GM21515 (cell line): ENCODE results near the gene NRM.
A peak's percentile ranks its signal among the peaks of the same experiment; 100 is the strongest.

ENCODE experiments used
- ATAC-seq: cut with Tn5 transposase; IDR thresholded peaks from one replicate; pipeline ENCODE4 v1.9.1; 2021; ENCODE audit not compliant: unreplicated experiment

NRM gene

GRCh38 chr6:30689022-30689865 is 1.5 kb downstream of the NRM start:
- ATAC-seq: no peak

DNA sequence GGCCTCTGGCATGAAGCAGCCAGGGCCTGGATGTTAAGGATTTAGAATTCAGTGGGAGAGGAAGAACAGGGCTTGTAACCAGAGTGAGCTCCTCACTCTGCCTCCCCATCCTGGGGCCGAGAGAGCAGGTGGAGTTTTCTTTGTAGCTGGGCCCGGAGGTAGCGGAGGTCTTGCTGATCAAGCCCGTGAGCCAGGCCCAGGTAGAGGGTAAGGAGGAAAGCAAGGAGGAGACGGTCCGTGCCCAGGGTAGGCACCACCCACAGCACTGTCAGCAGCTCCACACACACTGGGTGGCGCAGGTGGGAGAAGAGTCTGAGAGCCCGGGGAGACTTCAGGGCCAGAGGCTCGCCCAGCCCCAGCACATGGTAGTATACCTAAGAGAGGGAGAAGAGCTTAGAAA is 2.2 kb downstream of the NRM start:
- ATAC-seq: no peak

GRCh38 chr6:30687659-30688431 is 2.9 kb downstream of the NRM start:
- ATAC-seq: no peak

DNA sequence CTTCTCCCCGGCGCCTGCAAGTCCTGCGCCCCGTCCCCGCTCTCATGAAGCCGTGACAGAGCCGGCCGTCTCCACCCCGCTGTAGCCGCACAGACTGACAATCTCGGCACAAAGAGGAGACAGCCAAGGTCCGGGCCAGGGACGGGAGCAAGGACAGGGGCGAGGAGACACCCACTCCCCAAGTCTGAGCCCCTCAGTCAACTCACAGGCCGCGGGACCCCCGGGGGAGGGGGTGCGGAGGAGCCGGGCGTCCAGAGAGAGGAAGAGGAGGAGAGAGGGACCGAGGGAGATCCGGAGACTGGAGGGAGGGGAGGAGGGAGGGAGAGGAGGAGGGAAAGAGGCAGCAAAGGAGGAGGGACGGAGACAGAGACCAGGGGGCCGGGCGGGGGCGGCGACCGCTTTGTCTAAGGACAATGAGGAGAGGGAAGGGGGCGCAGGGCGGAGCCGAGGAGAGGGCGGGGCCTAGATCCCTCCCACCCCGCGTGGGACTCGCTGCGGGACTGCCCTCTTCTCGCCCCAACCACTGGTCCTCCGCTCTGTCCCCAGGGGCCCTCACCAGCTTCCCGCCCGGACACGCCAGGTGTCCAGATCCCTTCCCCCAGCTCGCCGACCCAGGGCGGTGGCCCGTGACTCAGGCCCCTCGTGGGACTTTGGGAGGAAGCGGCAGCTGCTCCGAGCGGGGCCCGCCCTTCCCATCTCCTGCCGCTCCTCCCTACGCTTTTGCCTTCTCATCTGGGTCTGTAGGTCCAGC is 3.7 kb downstream of the NRM start:
- peak; percentile 35 for ATAC-seq

DNA sequence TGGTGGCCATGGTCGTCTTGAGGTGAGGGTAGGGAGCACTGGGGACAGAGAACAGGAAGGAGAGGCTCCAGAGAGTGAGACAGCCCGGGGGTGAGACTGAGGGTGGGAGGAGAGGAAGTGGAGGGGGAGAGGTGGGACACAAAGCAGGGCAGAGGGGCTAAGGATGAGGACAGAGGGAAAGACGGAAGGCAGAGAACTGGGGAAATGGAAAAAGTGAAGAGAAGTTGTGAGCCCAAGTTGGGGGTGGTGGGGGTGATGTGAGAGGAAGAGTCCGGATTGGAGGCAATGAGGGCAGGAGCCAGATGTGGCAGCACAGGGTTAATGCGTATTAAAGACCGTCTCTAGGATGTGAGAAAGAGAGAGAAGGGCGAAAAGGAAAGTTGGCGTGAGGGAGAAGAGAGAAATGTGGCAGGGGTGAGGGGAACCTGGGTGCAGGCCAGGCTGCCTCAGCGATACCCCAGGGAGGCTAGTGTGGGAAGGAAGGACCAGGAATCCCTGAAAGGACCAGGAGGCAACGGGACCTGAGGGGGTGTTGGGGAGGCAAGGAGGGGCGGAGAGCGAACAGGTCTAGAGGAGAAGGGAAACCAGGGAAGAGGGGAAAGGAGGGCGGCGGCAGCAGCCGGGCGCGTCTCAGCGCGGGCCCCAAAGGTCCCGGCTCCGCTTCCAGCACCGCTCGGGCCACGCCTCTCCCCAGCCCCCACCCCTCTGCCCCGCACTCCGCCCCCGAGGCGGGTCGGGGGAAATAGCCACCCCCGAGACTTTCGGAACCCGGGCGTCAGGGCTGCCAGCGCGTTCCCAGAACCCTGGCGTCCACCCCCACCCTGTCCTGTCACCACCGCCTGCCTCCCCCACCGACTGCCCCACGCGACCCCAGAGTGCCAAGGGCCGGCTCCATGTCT is 4.5 kb downstream of the NRM start, which contains the start of gene PPP1R18:
TSS of gene PPP1R18 (minus strand) at position 637 of the 899 bp plus-strand sequence. CDS start at position 10, 627 bp downstream.
- no peak for ATAC-seq

- ATAC-seq: no peak
These were observed 5.4 kb downstream of the NRM start for GRCh38 chr6:30685157-30686008.

DNA sequence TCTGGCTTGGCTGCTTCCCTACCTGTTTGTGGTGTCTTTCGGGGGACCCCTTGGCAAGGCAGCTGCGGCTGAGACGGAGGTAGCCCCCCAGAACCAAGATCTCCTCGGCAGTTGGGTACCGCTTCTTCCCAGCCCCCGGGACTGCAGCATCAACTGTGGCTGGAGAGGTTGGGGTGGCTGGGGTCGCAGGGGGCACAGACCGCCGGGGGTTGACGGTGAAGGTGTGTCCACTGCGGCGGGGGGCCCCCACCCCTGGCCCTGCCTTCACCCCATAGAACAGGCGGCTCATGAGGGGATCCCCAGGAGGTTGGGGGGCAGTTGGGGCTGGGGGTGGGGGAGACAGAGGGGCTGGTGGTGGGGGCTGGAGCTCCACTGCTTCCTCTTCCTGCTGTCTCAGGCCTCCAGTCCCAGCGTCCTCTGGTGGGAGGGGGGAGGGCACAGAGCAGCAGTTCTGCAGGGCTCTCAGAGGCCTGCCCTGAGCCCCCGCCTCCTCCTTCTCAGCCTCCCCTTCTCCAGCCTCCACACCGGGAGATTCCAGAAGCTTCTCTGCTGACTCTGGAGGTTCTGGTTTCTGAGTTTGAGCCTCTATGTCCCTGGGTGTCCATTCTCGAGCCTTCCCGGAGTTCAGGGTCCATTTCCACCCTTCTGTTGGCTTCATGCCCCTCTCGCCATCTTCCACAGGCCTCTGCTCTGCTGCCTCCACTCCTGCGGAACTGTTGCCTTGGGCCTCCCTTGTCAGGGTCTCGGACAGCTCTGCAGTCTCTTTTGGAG is 6.2 kb downstream of the NRM start:
- no peak for ATAC-seq

- ATAC-seq: no peak
These were observed 6.8 kb downstream of the NRM start for GRCh38 chr6:30683980-30684338.

DNA sequence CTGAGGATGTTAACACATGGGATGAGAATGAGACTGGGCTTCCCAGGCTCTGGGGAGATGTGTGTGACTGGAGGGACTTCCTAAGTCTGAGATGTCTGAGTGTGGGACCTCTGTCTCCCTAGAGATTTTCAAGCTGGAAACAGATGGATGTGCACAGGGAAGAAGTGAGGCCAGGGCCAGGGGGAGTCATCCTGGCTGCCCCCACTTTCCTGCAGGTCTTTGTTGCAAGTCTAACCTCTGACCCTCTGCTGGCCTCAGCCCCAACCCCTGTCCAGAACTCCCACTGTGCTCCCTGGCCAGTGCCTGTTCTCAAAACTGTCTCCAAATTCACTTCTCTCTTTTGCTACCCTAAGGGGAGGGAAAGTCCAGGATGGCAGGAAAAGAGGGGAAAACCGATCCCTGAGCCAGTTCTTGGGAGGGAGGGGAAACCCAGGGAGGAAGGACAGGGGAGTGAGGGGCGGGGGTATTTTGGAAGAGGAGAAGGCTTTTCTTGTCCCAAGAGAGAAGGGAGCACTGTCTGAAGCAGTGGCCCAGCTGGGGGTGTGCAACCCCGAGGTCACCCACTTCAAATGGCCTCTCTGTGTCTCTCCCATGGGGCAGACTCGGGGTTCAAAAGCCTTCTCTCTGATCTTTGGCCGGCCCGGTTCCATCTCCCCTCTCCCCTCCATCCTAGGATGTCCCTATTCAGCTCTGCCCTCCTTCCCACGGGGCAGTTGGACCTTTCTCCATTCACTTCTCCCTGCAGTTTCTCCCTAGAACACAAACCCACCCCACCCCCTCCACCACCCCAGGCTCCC is 7.4 kb downstream of the NRM start:
- ATAC-seq: no peak

DNA sequence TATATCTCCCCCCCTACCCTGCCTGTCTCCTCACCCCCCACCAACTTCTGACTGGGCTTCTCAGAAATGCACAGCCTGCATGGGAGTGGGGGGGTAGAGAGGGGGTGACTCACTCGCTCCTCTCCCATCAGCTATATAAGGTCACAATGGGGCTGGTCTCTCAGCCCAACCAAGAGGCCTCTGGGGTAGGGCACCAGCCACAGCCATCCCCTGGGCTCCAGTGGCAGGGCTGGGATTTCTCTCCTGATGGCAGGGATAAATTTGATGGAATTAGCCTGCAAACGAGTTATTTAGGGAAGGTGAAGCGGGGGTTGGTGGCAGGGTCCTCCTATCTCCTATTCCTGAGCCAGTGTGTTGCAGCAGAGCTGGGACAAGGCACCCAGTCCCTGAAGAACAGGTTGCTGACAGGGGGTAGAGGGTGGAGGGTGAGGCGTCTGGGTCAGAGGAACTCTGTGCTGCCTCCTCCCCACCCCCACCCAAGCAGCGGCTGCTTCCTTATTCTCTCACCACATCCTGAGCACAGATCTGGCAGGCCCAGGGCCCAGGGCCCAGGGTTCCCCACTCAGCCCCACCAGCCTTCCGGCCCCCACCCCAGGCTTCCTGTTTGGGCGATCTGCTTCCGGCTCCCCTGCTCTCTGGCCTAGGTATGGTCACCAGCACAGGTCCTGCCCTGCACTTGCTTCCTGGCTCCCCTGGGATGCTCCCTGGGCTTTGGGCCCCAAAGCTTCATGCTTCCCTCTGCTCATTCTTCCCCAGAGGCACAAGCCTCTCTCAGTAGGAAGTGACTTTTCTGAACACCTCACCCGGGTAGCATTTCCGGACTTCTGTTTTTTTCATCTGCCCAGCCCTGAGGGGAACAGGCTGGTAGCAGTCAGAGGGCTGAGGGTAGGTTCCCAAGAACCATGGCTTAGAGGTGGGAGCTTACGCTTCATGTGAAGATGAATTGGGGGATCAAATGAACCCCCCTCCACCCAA is 8.4 kb downstream of the NRM start:
- peak; percentile 41 for ATAC-seq

GRCh38 chr6:30681766-30682142 is 9.0 kb downstream of the NRM start:
- ATAC-seq: no peak

GRCh38 chr6:30679765-30680535 is 10.8 kb downstream of the NRM start:
- ATAC-seq: no peak

- ATAC-seq: no peak
These were observed 11.6 kb downstream of the NRM start for GRCh38 chr6:30678964-30679726.

- ATAC-seq: no peak
These were observed 14.0 kb downstream of the NRM start for GRCh38 chr6:30676660-30677285.
